ENCODE data around the gene HIPK2.

Gene HIPK2

GRCh38 chr7:139777948-139778841 lies at the start of gene HIPK2:
HIPK2 (minus strand) TSS chr7:139777998; CDS start chr7:139777623, 375 bp downstream.
- DNase-seq (ENCODE audit: low read depth in 2 of 3, low spot score in 1 of 3), result peak; percentile 32 to 61 (median 39)

- no peak for DNase-seq (ENCODE audit: low read depth in 2 of 3, low spot score in 1 of 3)
These were observed 49.2 kb upstream of the HIPK2 start for GRCh38 chr7:139827042-139827441.

- no peak for DNase-seq (ENCODE audit: low read depth in 2 of 3, low spot score in 1 of 3)
These were observed 48.0 kb upstream of the HIPK2 start for GRCh38 chr7:139825666-139826290.

GRCh38 chr7:139823959-139824521 lies 46.2 kb upstream of the HIPK2 start:
- no peak for DNase-seq (ENCODE audit: low read depth in 2 of 3, low spot score in 1 of 3)

- no peak for DNase-seq (ENCODE audit: low read depth in 2 of 3, low spot score in 1 of 3)
These were observed 45.1 kb upstream of the HIPK2 start for GRCh38 chr7:139822855-139823254.

GRCh38 chr7:139821349-139822105 lies 43.7 kb upstream of the HIPK2 start:
- DNase-seq (ENCODE audit: low read depth in 2 of 3, low spot score in 1 of 3), result no peak

- no peak for DNase-seq (ENCODE audit: low read depth in 2 of 3, low spot score in 1 of 3)
These were observed 42.3 kb upstream of the HIPK2 start for GRCh38 chr7:139820089-139820488.

GRCh38 chr7:139817249-139817648 lies 39.5 kb upstream of the HIPK2 start:
- no peak for DNase-seq (ENCODE audit: low read depth in 2 of 3, low spot score in 1 of 3)

- no peak for DNase-seq (ENCODE audit: low read depth in 2 of 3, low spot score in 1 of 3)
These were observed 35.9 kb upstream of the HIPK2 start for GRCh38 chr7:139813689-139814088.

GRCh38 chr7:139813151-139813550 lies 35.4 kb upstream of the HIPK2 start:
- no peak for DNase-seq (ENCODE audit: low read depth in 2 of 3, low spot score in 1 of 3)

- DNase-seq (ENCODE audit: low read depth in 2 of 3, low spot score in 1 of 3), result no peak
These were observed 33.3 kb upstream of the HIPK2 start for GRCh38 chr7:139811066-139811465.

- no peak for DNase-seq (ENCODE audit: low read depth in 2 of 3, low spot score in 1 of 3)
These were observed 31.1 kb upstream of the HIPK2 start for GRCh38 chr7:139808846-139809442.

GRCh38 chr7:139808427-139808826 lies 30.6 kb upstream of the HIPK2 start:
- DNase-seq (ENCODE audit: low read depth in 2 of 3, low spot score in 1 of 3), result no peak

- DNase-seq (ENCODE audit: low read depth in 2 of 3, low spot score in 1 of 3), result no peak
These were observed 29.2 kb upstream of the HIPK2 start for GRCh38 chr7:139807009-139807408.

GRCh38 chr7:139804571-139804970 lies 26.8 kb upstream of the HIPK2 start:
- no peak for DNase-seq (ENCODE audit: low read depth in 2 of 3, low spot score in 1 of 3)

- no peak for DNase-seq (ENCODE audit: low read depth in 2 of 3, low spot score in 1 of 3)
These were observed 21.8 kb upstream of the HIPK2 start for GRCh38 chr7:139799586-139799985.

- no peak for DNase-seq (ENCODE audit: low read depth in 2 of 3, low spot score in 1 of 3)
These were observed 21.1 kb upstream of the HIPK2 start for GRCh38 chr7:139798892-139799291.

GRCh38 chr7:139798221-139798620 lies 20.4 kb upstream of the HIPK2 start:
- no peak for DNase-seq (ENCODE audit: low read depth in 2 of 3, low spot score in 1 of 3)

- DNase-seq (ENCODE audit: low read depth in 2 of 3, low spot score in 1 of 3), result no peak
These were observed 19.8 kb upstream of the HIPK2 start for GRCh38 chr7:139797607-139798006.

GRCh38 chr7:139791316-139791715 lies 13.5 kb upstream of the HIPK2 start:
- DNase-seq (ENCODE audit: low read depth in 2 of 3, low spot score in 1 of 3), result no peak

- no peak for DNase-seq (ENCODE audit: low read depth in 2 of 3, low spot score in 1 of 3)
These were observed 6.8 kb upstream of the HIPK2 start for GRCh38 chr7:139784648-139785047.

All from stimulated activated CD4-positive, alpha-beta T cell treated with anti-CD3 and anti-CD28 coated beads, Interleukin-12 subunit alpha, Interleukin-12 subunit beta, amount 100 ng/mL, for 48 hours (primary cell).